Measurements from ENCODE around the gene KRT72.

KRT72 gene

DNA sequence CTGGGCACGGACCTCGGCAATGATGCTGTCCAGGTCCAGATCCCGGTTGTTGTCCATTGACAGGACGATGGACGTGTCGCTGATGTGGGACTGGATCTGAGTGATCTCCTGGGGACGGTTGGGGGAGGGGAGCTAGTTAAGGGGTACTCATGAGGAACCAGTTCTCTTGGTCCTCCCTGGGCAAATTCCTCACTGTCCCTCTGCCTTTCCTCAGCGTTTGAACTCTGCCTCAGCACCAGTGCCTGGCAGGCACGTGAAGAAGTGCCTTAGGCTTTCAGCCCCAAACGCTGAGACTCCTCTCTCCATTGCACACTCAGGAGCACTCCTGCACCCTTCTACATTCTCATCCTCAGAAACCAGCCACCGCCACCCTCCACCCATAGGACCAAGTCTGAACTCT, 9.7 kb downstream of the KRT72 start:
- H3K27me3 ChIP-seq (ENCODE audit: insufficient read depth, low read length) = peaks cover 65% of the 10 kb centered on the region
- no peak overlapping the region for H2AFZ ChIP-seq (ENCODE audit: low read length, unreplicated experiment)
- no peak overlapping the region for H3K4me3 ChIP-seq (ENCODE audit: low read depth, low read length)
- H3K36me3 ChIP-seq (ENCODE audit: insufficient read depth, low read length) = no peaks in the 10 kb centered on the region
- no peaks in the 10 kb centered on the region for H3K4me1 ChIP-seq (ENCODE audit: control insufficient read depth, insufficient read depth, low read length, unreplicated experiment)
- no peaks in the 10 kb centered on the region for H3K79me2 ChIP-seq (ENCODE audit: control insufficient read depth, insufficient read depth, low read length, unreplicated experiment)
- no peak overlapping the region for H3K27ac ChIP-seq (ENCODE audit: low read depth, low read length)

DNA sequence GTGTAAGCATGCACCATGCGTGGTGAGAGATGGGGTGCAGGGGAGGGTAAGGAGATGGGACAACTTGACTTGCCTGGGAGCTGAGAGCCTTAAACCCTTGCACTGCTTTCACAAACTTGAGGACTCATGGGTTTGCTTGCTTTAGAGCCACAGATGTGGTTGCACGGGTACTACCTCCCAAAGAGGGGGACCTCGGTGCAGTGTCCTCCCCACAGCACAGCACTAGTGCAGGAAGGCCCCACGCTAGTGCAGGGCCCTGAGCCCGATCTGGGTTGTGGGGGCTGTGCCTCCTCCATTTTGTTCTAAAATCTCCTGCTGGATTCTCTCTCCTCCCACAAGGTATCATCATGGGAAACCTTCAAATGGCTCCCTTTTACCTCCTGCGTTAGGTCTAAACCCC, 11.2 kb downstream of the KRT72 start:
- H2AFZ ChIP-seq (ENCODE audit: low read length, unreplicated experiment) = no peak overlapping the region
- no peaks in the 10 kb centered on the region for H3K4me1 ChIP-seq (ENCODE audit: control insufficient read depth, insufficient read depth, low read length, unreplicated experiment)
- H3K27me3 ChIP-seq (ENCODE audit: insufficient read depth, low read length) = peaks cover 53% of the 10 kb centered on the region
- H3K27ac ChIP-seq (ENCODE audit: low read depth, low read length) = no peak overlapping the region
- no peaks in the 10 kb centered on the region for H3K36me3 ChIP-seq (ENCODE audit: insufficient read depth, low read length)
- no peak overlapping the region for H3K4me3 ChIP-seq (ENCODE audit: low read depth, low read length)
- no peaks in the 10 kb centered on the region for H3K79me2 ChIP-seq (ENCODE audit: control insufficient read depth, insufficient read depth, low read length, unreplicated experiment)

DNA sequence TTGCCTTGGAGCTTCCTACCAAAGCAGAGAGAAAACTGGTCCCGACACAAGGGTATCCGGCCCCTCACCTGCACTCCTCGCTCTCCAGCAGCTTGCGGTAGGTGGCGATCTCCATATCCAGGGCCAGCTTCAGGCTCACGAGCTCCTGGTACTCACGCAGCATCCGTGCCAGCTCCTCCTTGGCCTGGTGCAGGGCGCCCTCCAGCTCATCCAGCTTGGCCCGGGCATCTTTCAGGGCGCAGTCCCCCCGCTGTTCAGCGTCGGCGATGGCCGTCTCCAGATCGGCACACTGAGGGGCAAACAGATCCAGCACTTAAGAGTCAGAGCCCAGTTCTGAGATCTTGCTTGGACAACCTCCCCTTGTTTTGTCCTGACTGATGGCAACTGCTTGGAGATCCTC, 13.7 kb downstream of the KRT72 start:
- H3K4me1 ChIP-seq (ENCODE audit: control insufficient read depth, insufficient read depth, low read length, unreplicated experiment) = no peaks in the 10 kb centered on the region
- no peak overlapping the region for H3K4me3 ChIP-seq (ENCODE audit: low read depth, low read length)
- no peaks in the 10 kb centered on the region for H3K79me2 ChIP-seq (ENCODE audit: control insufficient read depth, insufficient read depth, low read length, unreplicated experiment)
- H3K36me3 ChIP-seq (ENCODE audit: insufficient read depth, low read length) = no peaks in the 10 kb centered on the region
- peaks cover 39% of the 10 kb centered on the region for H3K27me3 ChIP-seq (ENCODE audit: insufficient read depth, low read length)
- no peak overlapping the region for H3K27ac ChIP-seq (ENCODE audit: low read depth, low read length)
- no peak overlapping the region for H2AFZ ChIP-seq (ENCODE audit: low read length, unreplicated experiment)

DNA sequence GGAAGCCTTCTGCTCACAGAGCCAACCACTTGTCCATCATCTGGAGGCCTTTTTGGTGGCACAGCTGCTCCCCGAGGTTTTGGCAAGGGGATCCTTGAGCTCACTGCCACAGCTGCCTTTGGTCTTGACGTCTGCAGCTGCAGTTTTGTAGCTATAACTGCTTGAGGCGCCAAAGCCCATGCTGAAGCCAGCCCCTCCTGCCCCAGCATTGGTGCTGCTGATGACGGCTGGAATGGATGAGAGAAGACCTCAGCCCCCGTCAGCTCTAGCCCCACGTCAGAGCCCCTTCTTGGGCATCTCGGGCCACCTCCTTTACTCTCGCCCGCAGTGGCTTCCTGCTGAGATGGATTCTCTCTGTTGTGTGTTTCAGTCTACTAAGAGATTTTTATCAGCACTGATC, 15.3 kb downstream of the KRT72 start:
- H2AFZ ChIP-seq (ENCODE audit: low read length, unreplicated experiment) = no peak overlapping the region
- no peaks in the 10 kb centered on the region for H3K79me2 ChIP-seq (ENCODE audit: control insufficient read depth, insufficient read depth, low read length, unreplicated experiment)

DNA sequence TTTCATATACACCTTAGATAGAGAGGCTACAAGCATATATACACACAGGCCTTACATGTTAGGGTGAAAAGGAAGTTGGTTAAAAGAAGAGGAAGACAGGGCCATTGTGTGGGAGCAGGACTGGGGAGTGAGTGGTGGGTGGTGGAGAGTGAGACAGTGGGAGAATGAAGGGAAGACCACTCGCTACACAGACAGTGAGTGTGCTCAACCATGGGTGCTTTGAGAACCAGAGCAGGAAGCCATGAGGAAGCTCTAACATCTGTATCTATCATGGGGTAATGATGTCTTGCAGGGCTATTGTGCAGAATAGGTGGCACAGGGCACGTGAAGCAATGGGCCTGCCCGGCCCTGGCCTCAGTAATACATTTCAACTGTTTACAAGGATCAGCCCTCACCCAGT, 16.2 kb downstream of the KRT72 start:
- no peaks in the 10 kb centered on the region for H3K79me2 ChIP-seq (ENCODE audit: control insufficient read depth, insufficient read depth, low read length, unreplicated experiment)
- H3K4me1 ChIP-seq (ENCODE audit: control insufficient read depth, insufficient read depth, low read length, unreplicated experiment) = no peaks in the 10 kb centered on the region
- H3K27ac ChIP-seq (ENCODE audit: low read depth, low read length) = no peak overlapping the region
- no peak overlapping the region for H3K4me3 ChIP-seq (ENCODE audit: low read depth, low read length)
- H3K27me3 ChIP-seq (ENCODE audit: insufficient read depth, low read length) = peaks cover 21% of the 10 kb centered on the region; the same call in 1 of the 2 replicates
- H3K36me3 ChIP-seq (ENCODE audit: insufficient read depth, low read length) = no peaks in the 10 kb centered on the region
- H2AFZ ChIP-seq (ENCODE audit: low read length, unreplicated experiment) = no peak overlapping the region

More for the DNA sequence above, 15.3 kb downstream of the KRT72 start:
- H3K27me3 ChIP-seq (ENCODE audit: insufficient read depth, low read length) = peaks cover 27% of the 10 kb centered on the region; the same call in 1 of the 2 replicates
- H3K27ac ChIP-seq (ENCODE audit: low read depth, low read length) = no peak overlapping the region
- H3K4me3 ChIP-seq (ENCODE audit: low read depth, low read length) = no peak overlapping the region
- H3K4me1 ChIP-seq (ENCODE audit: control insufficient read depth, insufficient read depth, low read length, unreplicated experiment) = no peaks in the 10 kb centered on the region
- no peaks in the 10 kb centered on the region for H3K36me3 ChIP-seq (ENCODE audit: insufficient read depth, low read length)

DNA sequence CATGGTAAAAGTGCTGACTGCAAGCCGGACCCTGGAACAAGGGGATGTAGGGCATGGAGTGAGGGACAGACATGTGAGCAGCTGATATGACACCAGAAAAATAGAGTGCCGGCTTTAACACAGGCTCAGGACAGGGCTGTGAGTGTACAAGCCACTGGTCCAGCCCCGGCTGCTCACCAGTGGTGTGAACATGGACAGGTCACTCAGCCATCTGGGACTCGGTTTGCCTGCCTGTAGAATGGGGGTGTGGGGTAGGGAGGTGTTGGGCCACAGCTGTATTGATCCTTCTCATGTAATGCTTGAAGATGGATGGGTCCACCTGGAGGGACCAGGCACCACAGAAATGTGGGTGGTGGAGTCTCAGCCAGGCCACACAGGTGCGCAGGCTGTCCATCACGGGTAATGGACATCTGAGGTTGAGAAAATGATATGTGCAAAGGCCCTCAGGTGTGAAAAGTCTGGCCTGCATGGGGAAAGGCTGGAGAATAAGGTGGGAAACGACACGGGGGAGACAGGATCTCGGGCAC, 17.0 kb downstream of the KRT72 start:
- H3K4me3 ChIP-seq (ENCODE audit: low read depth, low read length) = no peak overlapping the region
- H3K27ac ChIP-seq (ENCODE audit: low read depth, low read length) = no peak overlapping the region
- no peaks in the 10 kb centered on the region for H3K4me1 ChIP-seq (ENCODE audit: control insufficient read depth, insufficient read depth, low read length, unreplicated experiment)
- H3K79me2 ChIP-seq (ENCODE audit: control insufficient read depth, insufficient read depth, low read length, unreplicated experiment) = no peaks in the 10 kb centered on the region
- peaks cover 18% of the 10 kb centered on the region; the same call in 1 of the 2 replicates for H3K27me3 ChIP-seq (ENCODE audit: insufficient read depth, low read length)
- no peak overlapping the region for H2AFZ ChIP-seq (ENCODE audit: low read length, unreplicated experiment)
- H3K36me3 ChIP-seq (ENCODE audit: insufficient read depth, low read length) = no peaks in the 10 kb centered on the region

DNA sequence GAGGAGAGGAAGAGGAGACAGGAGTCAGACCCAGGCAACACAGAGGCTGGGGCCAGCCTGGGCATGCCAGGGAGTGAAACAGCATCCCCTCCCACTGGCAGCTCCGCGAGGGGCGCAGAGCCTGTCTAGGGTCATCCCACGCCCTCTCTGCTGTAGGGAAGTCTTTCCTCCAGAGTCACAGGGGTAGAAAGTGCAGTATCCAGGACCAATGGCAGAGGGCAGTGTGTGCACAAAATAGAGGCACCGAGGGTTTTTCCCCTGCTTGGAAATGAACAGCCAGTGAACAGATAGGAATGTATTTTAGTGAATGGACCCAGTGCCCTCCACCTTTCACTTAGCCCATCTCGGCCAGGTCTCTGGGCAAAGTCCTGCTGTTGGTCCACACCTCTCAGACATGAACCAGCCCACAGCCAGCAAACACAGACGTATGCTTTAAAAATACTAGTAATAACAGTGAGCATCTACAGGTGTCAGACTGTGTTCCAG, 18.2 kb downstream of the KRT72 start:
- no peaks in the 10 kb centered on the region for H3K79me2 ChIP-seq (ENCODE audit: control insufficient read depth, insufficient read depth, low read length, unreplicated experiment)
- H2AFZ ChIP-seq (ENCODE audit: low read length, unreplicated experiment) = no peak overlapping the region
- H3K27ac ChIP-seq (ENCODE audit: low read depth, low read length) = no peak overlapping the region
- H3K27me3 ChIP-seq (ENCODE audit: insufficient read depth, low read length) = peaks cover 13% of the 10 kb centered on the region; the same call in 1 of the 2 replicates
- H3K4me1 ChIP-seq (ENCODE audit: control insufficient read depth, insufficient read depth, low read length, unreplicated experiment) = no peaks in the 10 kb centered on the region
- no peak overlapping the region for H3K4me3 ChIP-seq (ENCODE audit: low read depth, low read length)
- no peaks in the 10 kb centered on the region for H3K36me3 ChIP-seq (ENCODE audit: insufficient read depth, low read length)

DNA sequence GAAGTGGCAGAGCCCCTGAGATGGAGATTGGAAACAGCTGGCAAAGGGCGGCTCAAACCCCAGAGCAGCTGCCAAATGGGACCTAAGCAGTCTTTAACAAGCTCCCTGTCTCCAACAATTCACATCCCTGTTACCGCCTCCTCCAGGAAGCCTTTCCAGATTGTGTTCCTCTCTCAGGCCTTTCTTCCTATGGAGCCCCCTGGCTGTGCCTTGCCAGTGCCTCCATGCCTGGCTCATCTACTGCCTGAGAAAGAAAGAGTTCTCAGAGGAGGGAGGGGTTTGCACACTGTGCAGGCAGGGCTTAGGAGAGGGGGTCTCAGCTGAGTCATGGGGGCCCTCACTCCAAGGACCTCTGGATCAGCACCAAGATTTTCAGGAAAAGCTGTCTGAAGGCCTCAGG, 18.8 kb downstream of the KRT72 start:
- Histone ChIP-seq H3K4me1 (ENCODE audit: control insufficient read depth, insufficient read depth, low read length, unreplicated experiment) (no peaks in the 10 kb centered on the region), H3K79me2 (ENCODE audit: control insufficient read depth, insufficient read depth, low read length, unreplicated experiment) (no peaks in the 10 kb centered on the region), H2AFZ (ENCODE audit: low read length, unreplicated experiment) (no peak overlapping the region), H3K36me3 (ENCODE audit: insufficient read depth, low read length) (no peaks in the 10 kb centered on the region), H3K27me3 (ENCODE audit: insufficient read depth, low read length) (peaks cover 8% of the 10 kb centered on the region; the same call in 1 of the 2 replicates), H3K4me3 (ENCODE audit: low read depth, low read length) (no peak overlapping the region), H3K27ac (ENCODE audit: low read depth, low read length) (no peak overlapping the region)

DNA sequence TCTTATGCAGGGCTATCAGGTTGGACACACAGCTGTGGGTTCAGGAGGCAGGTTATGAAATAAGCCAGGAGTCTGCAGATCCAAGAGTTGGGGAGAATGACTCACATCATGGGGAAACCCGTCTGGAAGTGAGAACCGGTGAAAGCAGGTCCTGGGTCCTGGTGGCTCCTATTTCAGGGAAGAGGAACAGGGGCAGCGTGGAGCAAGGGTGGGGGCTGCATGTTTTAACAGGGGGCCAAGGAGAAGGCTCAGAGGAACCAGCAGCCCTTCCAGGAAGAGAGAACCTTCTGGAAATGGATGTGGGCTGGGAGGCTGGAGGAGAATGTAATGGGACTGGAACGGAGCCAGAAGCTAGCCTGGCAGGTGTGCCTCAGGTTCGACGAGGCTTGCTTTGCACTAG, 19.8 kb downstream of the KRT72 start:
- no peaks in the 10 kb centered on the region for H3K36me3 ChIP-seq (ENCODE audit: insufficient read depth, low read length)
- H3K4me3 ChIP-seq (ENCODE audit: low read depth, low read length) = no peak overlapping the region
- no peaks in the 10 kb centered on the region for H3K79me2 ChIP-seq (ENCODE audit: control insufficient read depth, insufficient read depth, low read length, unreplicated experiment)
- no peaks in the 10 kb centered on the region for H3K4me1 ChIP-seq (ENCODE audit: control insufficient read depth, insufficient read depth, low read length, unreplicated experiment)
- no peak overlapping the region for H3K27ac ChIP-seq (ENCODE audit: low read depth, low read length)
- H3K27me3 ChIP-seq (ENCODE audit: insufficient read depth, low read length) = no peaks in the 10 kb centered on the region; the same call in 1 of the 2 replicates
- H2AFZ ChIP-seq (ENCODE audit: low read length, unreplicated experiment) = no peak overlapping the region

DNA sequence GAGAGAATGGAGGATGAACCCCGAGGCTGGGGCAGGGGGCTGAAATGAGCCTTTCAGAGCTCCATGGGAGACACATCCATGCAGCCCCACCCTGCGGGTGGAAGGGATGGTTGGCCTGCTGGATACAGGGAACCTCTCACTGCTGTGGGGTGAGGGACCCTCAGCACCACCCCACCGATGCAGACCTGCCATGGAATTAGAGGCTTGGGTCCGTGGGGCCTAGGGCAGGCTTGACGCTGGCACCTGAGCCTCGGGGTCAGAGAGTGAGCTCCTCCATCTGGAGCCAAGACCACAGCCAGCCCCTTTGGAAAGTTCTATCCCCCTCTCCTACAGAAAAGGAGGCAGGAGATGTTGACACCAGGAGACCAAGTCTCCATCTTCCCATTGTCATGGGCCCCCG, 20.2 kb downstream of the KRT72 start:
- Histone ChIP-seq H2AFZ (ENCODE audit: low read length, unreplicated experiment) (no peak overlapping the region), H3K27ac (ENCODE audit: low read depth, low read length) (no peak overlapping the region), H3K4me1 (ENCODE audit: control insufficient read depth, insufficient read depth, low read length, unreplicated experiment) (no peaks in the 10 kb centered on the region), H3K79me2 (ENCODE audit: control insufficient read depth, insufficient read depth, low read length, unreplicated experiment) (no peaks in the 10 kb centered on the region), H3K4me3 (ENCODE audit: low read depth, low read length) (no peak overlapping the region), H3K36me3 (ENCODE audit: insufficient read depth, low read length) (no peaks in the 10 kb centered on the region), H3K27me3 (ENCODE audit: insufficient read depth, low read length) (peaks cover 2% of the 10 kb centered on the region; the same call in 1 of the 2 replicates)

DNA sequence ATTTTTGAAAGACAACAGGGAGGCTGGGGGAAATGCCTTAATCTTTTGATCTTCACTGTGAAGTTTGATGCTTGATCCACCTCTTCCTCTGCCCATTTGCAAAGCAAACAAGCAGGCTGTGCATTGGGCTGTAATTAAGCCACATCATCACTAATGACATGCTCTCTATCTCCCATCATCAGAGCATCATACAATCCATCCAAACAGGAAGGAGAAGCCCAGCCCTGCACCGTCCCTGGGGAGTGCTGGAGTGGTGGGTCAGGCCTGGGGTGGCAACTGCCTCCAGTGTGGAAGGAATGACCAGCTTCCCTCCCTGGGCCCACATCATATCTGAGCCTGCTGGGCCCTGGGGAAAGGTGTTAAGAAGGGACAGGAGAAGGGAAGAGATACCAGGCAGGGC, 20.8 kb downstream of the KRT72 start:
- Histone ChIP-seq H3K4me3 (ENCODE audit: low read depth, low read length) (no peak overlapping the region), H3K27me3 (ENCODE audit: insufficient read depth, low read length) (peaks cover 6% of the 10 kb centered on the region; the same call in 1 of the 2 replicates), H2AFZ (ENCODE audit: low read length, unreplicated experiment) (no peak overlapping the region), H3K27ac (ENCODE audit: low read depth, low read length) (no peak overlapping the region), H3K79me2 (ENCODE audit: control insufficient read depth, insufficient read depth, low read length, unreplicated experiment) (no peaks in the 10 kb centered on the region), H3K4me1 (ENCODE audit: control insufficient read depth, insufficient read depth, low read length, unreplicated experiment) (no peaks in the 10 kb centered on the region), H3K36me3 (ENCODE audit: insufficient read depth, low read length) (no peaks in the 10 kb centered on the region)

All from ACC112 (cell line).